HepG2 (cell line): ENCODE measurements around the gene ABCC5. TPM values are rescaled to one million over a fixed set of nuclear protein-coding genes. Genes with fewer than 3 reads are reported as not detected.

ENCODE experiments used
- ATAC-seq: fragments of 200-7000 bp; cut with Tn5 transposase; 3 replicates; pipeline ENCODE4 v1.9.1; 2020; ENCODE audit warnings: mild to moderate bottlenecking, moderate library complexity
- BruUV-seq: library from RNA; stranded (reverse); fragments of 400-500 nt; replicated peaks from 2 replicates; lab custom pipeline; 2021; lab: Mats Ljungman, UMichigan
- CTCF ChIA-PET: fragments of 300-600 bp; formaldehyde crosslinking; extraction: SDS; loops from one replicate; lab custom pipeline; 2021; ENCODE audit warnings: low total read pairs, inconsistent platforms, low intra/inter-chr PET ratio; lab: Yijun Ruan, JAX
- POLR2A ChIA-PET: fragments of 350-600 bp; sonication (Branson Sonifier 250); formaldehyde crosslinking; loops from one replicate; lab custom pipeline; 2020; ENCODE audit warnings: antibody characterized with exemption, inconsistent platforms; lab: Yijun Ruan, JAX
- DNase-seq: peaks from one replicate; pipeline ENCODE4 v3.0.0-alpha.2; 2015; ENCODE audit warnings: low spot score
- FAIRE-seq: peaks from 3 replicates; lab custom pipeline; 2011; peaks lifted over from hg19 to GRCh38; lab: Jason Lieb, UNC
- H2AFZ ChIP-seq: one replicate; pipeline ENCODE4 v1.6.1; 2011; ENCODE audit warnings: low read length, inconsistent platforms
- H3K27ac ChIP-seq: fragments of 300-600 bp; 3 replicates; pipeline ENCODE4 v1.8.0; 2011; ENCODE audit warnings: mixed run types, mild to moderate bottlenecking, mixed read lengths, low read length, inconsistent platforms; ENCODE audit not compliant: insufficient read depth; ENCODE audit errors: extremely low read length
- H3K27me3 ChIP-seq, 2 experiments: fragments of 200-600 bp in 1 of 2; 2 replicates in 1 of 2; 3 replicates in 1 of 2; pipeline versions ENCODE4 v1.6.0 to v1.8.0; 2011; ENCODE audit warnings: low read length in 2 of 2, mild to moderate bottlenecking in 2 of 2, moderate library complexity in 2 of 2, inconsistent platforms in 1 of 2; ENCODE audit not compliant: insufficient read depth in 2 of 2, control insufficient read depth in 1 of 2
- H3K36me3 ChIP-seq, 2 experiments: fragments of 200-600 bp in 1 of 2; replicated peaks in 1 of 2; 2 replicates in 1 of 2; 3 replicates in 1 of 2; pipeline versions ENCODE4 v1.5.1 to v1.8.0; 2011; ENCODE audit warnings: low read length in 2 of 2, inconsistent platforms in 1 of 2; ENCODE audit not compliant: insufficient read depth in 2 of 2, control insufficient read depth in 1 of 2
- H3K4me1 ChIP-seq: 2 replicates; pipeline ENCODE4 v1.5.1; 2012; ENCODE audit warnings: low read length, inconsistent platforms; ENCODE audit not compliant: insufficient read depth
- H3K4me2 ChIP-seq: 2 replicates; pipeline ENCODE4 v1.6.0; 2011; ENCODE audit warnings: low read depth, low read length, inconsistent platforms
- H3K4me3 ChIP-seq, 3 experiments: fragments of 200-600 bp in 1 of 3; sonication (generic), shearing (Covaris generic) in 1 of 3; replicated peaks in 1 of 3; 2 replicates each; pipeline ENCODE4 v1.5.1; 2011 to 2016; ENCODE audit warnings: low read length in 3 of 3, inconsistent platforms in 2 of 3, low read depth in 2 of 3, mild to moderate bottlenecking in 2 of 3, control low read depth in 1 of 3, mixed read lengths in 1 of 3; ENCODE audit not compliant: insufficient read depth in 1 of 3
- H3K79me2 ChIP-seq: one replicate; pipeline ENCODE4 v1.6.1; 2011; ENCODE audit warnings: low read length, inconsistent platforms; ENCODE audit not compliant: insufficient read depth
- H3K9ac ChIP-seq: 2 replicates; pipeline ENCODE4 v1.6.0; 2011; ENCODE audit warnings: mild to moderate bottlenecking, low read depth, low read length, inconsistent platforms; ENCODE audit not compliant: insufficient read depth
- H3K9me3 ChIP-seq: 2 replicates; pipeline ENCODE4 v1.5.1; 2012; ENCODE audit warnings: mild to moderate bottlenecking, low read length
- H4K20me1 ChIP-seq: 2 replicates; pipeline ENCODE4 v1.6.0; 2011; ENCODE audit warnings: inconsistent platforms, mild to moderate bottlenecking, low read length, moderate library complexity; ENCODE audit not compliant: insufficient read depth
- HOXA7 ChIP-seq: sonication (generic); formaldehyde crosslinking; IDR thresholded peaks from 2 replicates; pipeline ENCODE4 v1.8.1; 2022; ENCODE audit warnings: mild to moderate bottlenecking, missing genetic modification reagents, moderate library complexity
- NKX3-1 ChIP-seq: sonication (generic); formaldehyde crosslinking; IDR thresholded peaks from 2 replicates; pipeline ENCODE4 v1.5.0; 2020; ENCODE audit warnings: missing genetic modification reagents
- PHF21A ChIP-seq: sonication (generic); formaldehyde crosslinking; IDR thresholded peaks from 2 replicates; pipeline ENCODE4 v1.5.0; 2020; ENCODE audit warnings: mild to moderate bottlenecking, missing genetic modification reagents
- RFXAP ChIP-seq: sonication (generic); formaldehyde crosslinking; IDR thresholded peaks from 2 replicates; pipeline ENCODE4 v1.4.0; 2020; ENCODE audit warnings: missing genetic modification reagents, borderline replicate concordance
- SAFB2 ChIP-seq: sonication (generic); formaldehyde crosslinking; IDR thresholded peaks from 2 replicates; pipeline ENCODE4 v1.5.1; 2020; ENCODE audit warnings: missing genetic modification reagents, low read depth, mild to moderate bottlenecking, borderline replicate concordance
- SNAPC4 ChIP-seq: sonication (generic); formaldehyde crosslinking; IDR thresholded peaks from 2 replicates; pipeline ENCODE4 v1.4.0; 2020; ENCODE audit warnings: mild to moderate bottlenecking, missing genetic modification reagents
- TGIF2 ChIP-seq: IDR thresholded peaks from 2 replicates; pipeline ENCODE4 v1.6.1; 2016; ENCODE audit warnings: control low read depth, missing compliant biosample characterization
- ZNF451 ChIP-seq: sonication (generic); formaldehyde crosslinking; IDR thresholded peaks from 2 replicates; pipeline ENCODE4 v1.5.0; 2020; ENCODE audit warnings: mild to moderate bottlenecking, missing genetic modification reagents
- ZNF569 ChIP-seq: sonication (generic); formaldehyde crosslinking; IDR thresholded peaks from 2 replicates; pipeline ENCODE4 v1.5.0; 2020; ENCODE audit warnings: mild to moderate bottlenecking, missing genetic modification reagents, moderate library complexity, borderline replicate concordance
- WGBS: methylation state at CpG from one replicate; pipeline ENCODE4 v1.1.6; 2017; ENCODE audit warnings: low lambda C conversion rate; 5-methylcytosine and 5-hydroxymethylcytosine counted together
- in situ Hi-C: cut with HindIII; loops from 2 replicates; pipeline ENCODE4 v1.10.0; 2017; ENCODE audit warnings: low pct_unique_long_range_greater_than_20kb; ENCODE audit not compliant: extremely low pct_ligation_motif_present
- intact Hi-C: fragments of 100-400 bp; cut with micrococcal nuclease; formaldehyde crosslinking; loops from one replicate; pipeline ENCODE4 v1.10.0; 2022; ENCODE audit not compliant: unreplicated experiment
- polyA plus RNA-seq, 8 experiments: library from polyadenylated mRNA; depleted of rRNA in 3 of 8; stranded (reverse) in 7 of 8; unstranded in 1 of 8; fragments of >200 nt; fragmentation: Illumina TruSeq in 4 of 8; extraction: Trizol in 4 of 8; gene quantifications; 2 replicates each; pipeline versions ENCODE4 v1.2.1 to v1.2.3, GENCODE V29; 2011 to 2016; ENCODE audit warnings: low read depth in 4 of 8, missing spikeins in 1 of 8, mixed read lengths in 1 of 8; ENCODE audit not compliant: insufficient read depth in 1 of 8
- total RNA-seq, 5 experiments: library from RNA; depleted of rRNA; stranded (reverse); fragments of >200 nt; fragmentation: Illumina TruSeq; extraction: Trizol; gene quantifications; 2 replicates each; pipeline ENCODE4 v1.2.3, GENCODE V29; 2016; ENCODE audit warnings: low read depth in 1 of 5
- TF ChIP-seq, protein P1 (sequence below): sonication (generic); formaldehyde crosslinking; IDR thresholded peaks from 2 replicates; pipeline ENCODE4 v1.5.1; 2020; ENCODE audit warnings: missing genetic modification reagents, mild to moderate bottlenecking, borderline replicate concordance
- TF ChIP-seq, protein P2 (sequence below): IDR thresholded peaks from 2 replicates; pipeline ENCODE4 v1.6.1; 2016; ENCODE audit warnings: missing compliant biosample characterization, missing genetic modification reagents, borderline replicate concordance
- TF ChIP-seq, protein P3 (sequence below): sonication (generic); formaldehyde crosslinking; IDR thresholded peaks from 2 replicates; pipeline ENCODE4; 2020; ENCODE audit warnings: missing genetic modification reagents, mild to moderate bottlenecking, borderline replicate concordance

The ABCC5 gene
- total and polyA plus RNA-seq, 2 of the 13 experiments (the other 11 are each of a cell fraction or from before 2014, with no cell fraction given), result 12.5 to 12.7 TPM

DNA sequence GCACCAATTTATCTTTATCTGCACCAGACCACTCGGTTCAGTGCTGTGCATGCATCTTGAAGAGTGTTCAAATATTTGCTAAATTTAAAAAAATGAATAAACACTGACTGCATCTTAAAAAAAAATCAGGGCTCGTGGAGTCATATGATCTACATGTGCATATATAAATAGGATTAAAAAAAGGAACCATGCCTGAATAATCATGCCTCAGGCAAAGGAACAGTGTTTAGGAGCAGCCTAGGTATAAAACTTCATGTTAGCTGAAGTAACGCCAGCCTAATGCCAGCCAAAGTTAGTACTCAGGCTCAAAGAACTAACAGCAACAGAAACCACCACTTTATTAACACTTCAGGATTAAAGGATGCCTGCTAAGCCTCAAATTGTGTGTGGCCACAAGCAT, 9.5 kb downstream of the ABCC5 start:
- no peak overlapping the region for H3K4me3 ChIP-seq
- FAIRE-seq (no peak), DNase-seq (no peak), ATAC-seq (no peak)
- intact Hi-C loops (no loop called here), in situ Hi-C loops (no loop called here)
- no peak overlapping the region for H3K9ac ChIP-seq
- no peaks in the 10 kb centered on the region for H4K20me1 ChIP-seq
- TF ChIP-seq, protein P1, sequence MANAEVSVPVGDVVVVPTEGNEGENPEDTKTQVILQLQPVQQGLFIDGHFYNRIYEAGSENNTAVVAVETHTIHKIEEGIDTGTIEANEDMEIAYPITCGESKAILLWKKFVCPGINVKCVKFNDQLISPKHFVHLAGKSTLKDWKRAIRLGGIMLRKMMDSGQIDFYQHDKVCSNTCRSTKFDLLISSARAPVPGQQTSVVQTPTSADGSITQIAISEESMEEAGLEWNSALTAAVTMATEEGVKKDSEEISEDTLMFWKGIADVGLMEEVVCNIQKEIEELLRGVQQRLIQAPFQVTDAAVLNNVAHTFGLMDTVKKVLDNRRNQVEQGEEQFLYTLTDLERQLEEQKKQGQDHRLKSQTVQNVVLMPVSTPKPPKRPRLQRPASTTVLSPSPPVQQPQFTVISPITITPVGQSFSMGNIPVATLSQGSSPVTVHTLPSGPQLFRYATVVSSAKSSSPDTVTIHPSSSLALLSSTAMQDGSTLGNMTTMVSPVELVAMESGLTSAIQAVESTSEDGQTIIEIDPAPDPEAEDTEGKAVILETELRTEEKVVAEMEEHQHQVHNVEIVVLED (CRISPR knock-in tag), result no peak
- no peak for TF ChIP-seq PHF21A
- TF ChIP-seq, protein P2, sequence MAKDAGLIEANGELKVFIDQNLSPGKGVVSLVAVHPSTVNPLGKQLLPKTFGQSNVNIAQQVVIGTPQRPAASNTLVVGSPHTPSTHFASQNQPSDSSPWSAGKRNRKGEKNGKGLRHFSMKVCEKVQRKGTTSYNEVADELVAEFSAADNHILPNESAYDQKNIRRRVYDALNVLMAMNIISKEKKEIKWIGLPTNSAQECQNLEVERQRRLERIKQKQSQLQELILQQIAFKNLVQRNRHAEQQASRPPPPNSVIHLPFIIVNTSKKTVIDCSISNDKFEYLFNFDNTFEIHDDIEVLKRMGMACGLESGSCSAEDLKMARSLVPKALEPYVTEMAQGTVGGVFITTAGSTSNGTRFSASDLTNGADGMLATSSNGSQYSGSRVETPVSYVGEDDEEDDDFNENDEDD (CRISPR knock-in tag), result no peak
- TF ChIP-seq, protein P3, sequence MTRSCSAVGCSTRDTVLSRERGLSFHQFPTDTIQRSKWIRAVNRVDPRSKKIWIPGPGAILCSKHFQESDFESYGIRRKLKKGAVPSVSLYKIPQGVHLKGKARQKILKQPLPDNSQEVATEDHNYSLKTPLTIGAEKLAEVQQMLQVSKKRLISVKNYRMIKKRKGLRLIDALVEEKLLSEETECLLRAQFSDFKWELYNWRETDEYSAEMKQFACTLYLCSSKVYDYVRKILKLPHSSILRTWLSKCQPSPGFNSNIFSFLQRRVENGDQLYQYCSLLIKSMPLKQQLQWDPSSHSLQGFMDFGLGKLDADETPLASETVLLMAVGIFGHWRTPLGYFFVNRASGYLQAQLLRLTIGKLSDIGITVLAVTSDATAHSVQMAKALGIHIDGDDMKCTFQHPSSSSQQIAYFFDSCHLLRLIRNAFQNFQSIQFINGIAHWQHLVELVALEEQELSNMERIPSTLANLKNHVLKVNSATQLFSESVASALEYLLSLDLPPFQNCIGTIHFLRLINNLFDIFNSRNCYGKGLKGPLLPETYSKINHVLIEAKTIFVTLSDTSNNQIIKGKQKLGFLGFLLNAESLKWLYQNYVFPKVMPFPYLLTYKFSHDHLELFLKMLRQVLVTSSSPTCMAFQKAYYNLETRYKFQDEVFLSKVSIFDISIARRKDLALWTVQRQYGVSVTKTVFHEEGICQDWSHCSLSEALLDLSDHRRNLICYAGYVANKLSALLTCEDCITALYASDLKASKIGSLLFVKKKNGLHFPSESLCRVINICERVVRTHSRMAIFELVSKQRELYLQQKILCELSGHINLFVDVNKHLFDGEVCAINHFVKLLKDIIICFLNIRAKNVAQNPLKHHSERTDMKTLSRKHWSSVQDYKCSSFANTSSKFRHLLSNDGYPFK (CRISPR knock-in tag), result no peak
- no peak for TF ChIP-seq ZNF569 (CRISPR knock-in tag)
- TF ChIP-seq TGIF2 (CRISPR knock-in tag), result no peak
- TF ChIP-seq SAFB2 (CRISPR knock-in tag), result no peak
- TF ChIP-seq SNAPC4, result no peak
- no peak for TF ChIP-seq ZNF451 (CRISPR knock-in tag)
- no peak for TF ChIP-seq HOXA7 (CRISPR knock-in tag)
- TF ChIP-seq RFXAP (CRISPR knock-in tag), result no peak
- no peak for TF ChIP-seq NKX3-1 (CRISPR knock-in tag)
- no peaks in the 10 kb centered on the region for H3K79me2 ChIP-seq
- no peak overlapping the region for H2AFZ ChIP-seq
- 49% methylated on average over 3 of the region's 3 CpGs for WGBS
- BruUV-seq, result no TSS peak
- peaks cover 21% of the 10 kb centered on the region for H3K4me1 ChIP-seq
- no peaks in the 10 kb centered on the region for H3K9me3 ChIP-seq
- ChIA-PET CTCF (no interaction called here), POLR2A (no interaction called here)
- H3K36me3 ChIP-seq, result peaks cover 0 to 6% of the 10 kb centered on the region in 2 experiments; a peak in 2 of 5 replicates
- no peaks in the 10 kb centered on the region for H3K27me3 ChIP-seq
- H3K27ac ChIP-seq, result no peak overlapping the region
- no peak overlapping the region for H3K4me2 ChIP-seq
